HG02678 (cell line): ENCODE measurements around the gene UBE2Z.
"Not testable (repeated sequence)": the region's sequence is repeated elsewhere in the genome, so short reads cannot be mapped to it uniquely, and the experiment has no call there.

Source experiments
- ATAC-seq: cut with Tn5 transposase; IDR thresholded peaks from one replicate; pipeline ENCODE4 v1.9.1; 2021; ENCODE audit warnings: mild to moderate bottlenecking, moderate library complexity; ENCODE audit not compliant: unreplicated experiment

Gene UBE2Z

DNA sequence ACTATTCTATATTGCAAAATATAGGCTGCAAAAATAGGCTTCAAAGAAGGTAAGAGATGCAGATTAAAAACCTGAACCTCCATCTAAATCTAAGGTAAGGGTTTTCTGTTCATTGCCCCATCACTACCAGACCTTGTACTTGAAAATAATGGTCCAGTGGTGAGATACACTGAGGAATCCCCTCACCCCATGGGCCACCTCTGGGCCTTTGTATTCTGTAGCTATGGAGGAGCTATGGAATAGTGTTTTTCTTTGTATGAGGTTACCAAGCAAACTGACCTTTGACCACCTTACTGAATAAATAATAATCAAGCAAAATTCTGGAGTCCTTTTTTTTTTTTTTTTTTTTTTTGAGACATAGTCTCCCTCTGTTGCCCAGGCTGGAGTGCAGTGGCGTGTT lies 4.8 kb upstream of the UBE2Z start:
- ATAC-seq = no peak

DNA sequence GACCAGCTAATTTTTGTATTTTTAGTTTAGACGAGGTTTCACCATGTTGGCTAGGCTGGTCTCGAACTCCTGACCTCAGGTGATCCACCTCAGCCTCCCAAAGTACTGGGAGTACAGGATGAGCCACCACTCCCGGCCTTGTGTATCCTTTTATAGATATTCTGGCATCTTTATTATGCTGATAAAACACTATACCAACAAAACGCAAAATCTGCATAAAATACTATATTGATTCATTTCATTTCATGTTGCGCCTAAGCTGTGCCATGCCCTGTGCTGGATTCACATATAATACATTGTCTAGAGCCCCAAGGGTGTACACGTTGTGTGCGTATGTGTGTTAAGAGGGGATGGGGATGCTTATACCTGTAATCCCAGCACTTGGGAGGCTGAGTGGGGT lies 3.8 kb upstream of the UBE2Z start:
- no peak for ATAC-seq

DNA sequence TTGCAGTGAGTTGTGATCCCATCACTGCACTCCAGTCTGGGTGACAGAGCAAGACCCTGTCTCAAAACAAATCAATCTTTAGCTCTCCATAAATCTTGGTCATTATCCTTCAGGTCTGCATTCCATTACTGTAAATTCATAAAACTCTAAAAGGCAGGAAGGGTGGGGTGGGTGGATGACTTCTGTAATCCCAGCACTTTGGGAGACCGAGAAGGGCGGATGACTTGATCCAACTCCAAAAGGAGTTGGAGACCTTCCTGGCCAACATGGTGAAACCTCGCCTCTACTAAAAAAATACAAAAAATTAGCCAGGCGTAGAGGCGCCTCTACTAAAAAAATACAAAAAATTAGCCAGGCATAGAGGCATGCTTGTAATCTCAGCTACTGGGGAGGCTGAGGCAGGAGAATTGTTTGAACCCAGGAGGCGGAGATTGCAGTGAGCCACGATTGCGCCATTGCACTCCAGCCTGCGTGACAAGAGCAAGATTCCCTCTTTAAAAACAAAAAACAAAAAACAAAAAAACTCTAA lies 2.2 kb upstream of the UBE2Z start:
- no peak for ATAC-seq

DNA sequence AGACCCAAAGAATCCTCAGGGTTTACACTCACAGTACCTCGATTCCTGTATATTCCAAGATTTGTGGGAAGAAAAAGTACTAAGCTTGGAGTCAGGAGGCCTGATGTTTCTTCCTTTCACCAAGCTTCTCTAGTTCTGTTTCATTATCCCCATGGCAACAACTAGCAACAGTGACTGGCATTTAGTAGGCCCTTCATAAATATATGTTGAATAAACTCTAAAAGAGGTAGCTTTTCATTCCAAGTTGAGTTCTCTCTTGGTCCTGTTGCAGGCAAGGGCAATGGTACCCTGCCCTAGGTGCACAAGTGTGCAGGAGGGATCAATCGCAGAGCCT lies 527 bp upstream of the UBE2Z start:
- ATAC-seq = no peak

DNA sequence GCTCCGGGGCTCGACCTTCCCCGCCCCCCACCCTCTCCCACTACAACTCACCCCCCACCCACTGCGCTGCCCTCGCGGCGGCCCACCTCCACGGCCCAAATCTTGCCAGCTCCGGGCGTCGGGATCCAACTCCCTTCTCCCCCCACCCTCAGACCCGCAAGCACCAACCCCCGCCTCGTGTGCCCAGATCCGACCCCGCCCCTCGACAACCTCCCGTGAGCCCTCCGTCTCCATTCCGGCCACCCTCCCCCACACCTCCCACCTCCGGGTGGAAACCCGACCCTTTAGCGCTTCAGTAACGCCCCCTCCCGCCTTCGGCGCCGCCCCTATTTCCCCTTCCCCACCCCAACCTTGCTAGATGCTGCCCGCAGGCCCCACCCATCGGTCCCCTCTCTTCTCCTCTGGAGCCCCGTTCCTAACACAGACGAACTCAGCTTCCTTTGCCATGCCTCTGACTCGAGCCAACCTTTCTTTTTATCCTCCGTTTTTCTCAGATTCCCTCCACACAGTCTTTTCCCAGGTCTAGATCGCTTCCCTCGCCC lies 717 bp downstream of the UBE2Z start:
- ATAC-seq = peak; percentile 38

DNA sequence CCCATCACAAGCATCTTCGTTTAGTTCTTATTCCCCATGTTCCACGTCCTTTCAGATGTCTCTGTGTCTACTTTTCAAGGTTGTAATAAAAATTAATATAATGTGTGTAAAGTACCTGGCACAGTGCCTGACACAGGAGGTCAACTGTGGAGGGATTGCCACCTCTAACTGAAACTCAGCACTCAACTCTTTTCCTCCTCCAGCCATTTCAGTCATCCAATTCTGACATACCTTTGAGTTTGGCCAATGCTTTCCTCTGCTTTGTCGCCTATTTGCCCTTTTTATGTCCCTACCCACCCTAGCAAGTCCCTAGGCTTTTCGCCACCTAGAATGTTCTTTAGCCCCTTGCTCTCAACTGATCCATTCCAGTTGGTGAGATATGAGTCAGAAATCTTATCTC lies 1.6 kb downstream of the UBE2Z start:
- ATAC-seq = no peak

DNA sequence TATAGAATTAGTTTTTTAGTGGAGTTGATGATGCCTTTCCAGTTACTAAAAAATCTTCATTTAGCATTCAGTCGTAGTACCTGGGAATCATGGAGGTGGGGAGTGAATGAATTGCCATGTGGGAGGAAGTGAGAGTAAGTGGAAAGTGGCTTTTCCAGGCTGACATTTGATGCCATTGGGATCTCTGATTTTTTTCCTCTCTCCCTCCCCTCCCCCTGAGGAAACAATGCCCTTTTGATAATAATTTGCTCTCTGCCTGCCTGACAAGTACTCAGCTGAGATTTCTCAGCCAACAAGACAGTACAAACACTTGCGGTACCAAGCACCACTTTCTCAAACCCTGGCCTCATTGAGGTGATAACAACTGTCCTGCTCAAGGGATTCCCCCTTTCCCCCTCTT lies 2.2 kb downstream of the UBE2Z start:
- no peak for ATAC-seq

DNA sequence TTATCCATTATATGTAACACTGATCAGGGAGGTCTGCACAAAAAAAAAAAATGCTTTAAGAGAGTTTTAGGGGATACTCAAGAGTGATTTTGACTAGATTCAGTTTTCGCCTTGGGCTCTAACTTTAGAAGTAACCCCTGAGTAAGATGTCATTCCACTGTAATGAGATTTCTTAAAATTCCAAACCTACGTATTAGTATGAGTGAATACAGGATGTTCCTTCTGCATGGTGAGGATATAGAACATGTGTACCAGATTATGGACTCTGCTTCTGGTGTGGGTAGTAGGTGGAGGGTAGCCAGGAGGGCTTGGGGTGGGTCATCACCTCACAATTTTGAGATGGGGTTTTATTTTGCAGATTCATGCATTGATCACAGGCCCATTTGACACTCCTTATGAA lies 4.3 kb downstream of the UBE2Z start:
- no peak for ATAC-seq

DNA sequence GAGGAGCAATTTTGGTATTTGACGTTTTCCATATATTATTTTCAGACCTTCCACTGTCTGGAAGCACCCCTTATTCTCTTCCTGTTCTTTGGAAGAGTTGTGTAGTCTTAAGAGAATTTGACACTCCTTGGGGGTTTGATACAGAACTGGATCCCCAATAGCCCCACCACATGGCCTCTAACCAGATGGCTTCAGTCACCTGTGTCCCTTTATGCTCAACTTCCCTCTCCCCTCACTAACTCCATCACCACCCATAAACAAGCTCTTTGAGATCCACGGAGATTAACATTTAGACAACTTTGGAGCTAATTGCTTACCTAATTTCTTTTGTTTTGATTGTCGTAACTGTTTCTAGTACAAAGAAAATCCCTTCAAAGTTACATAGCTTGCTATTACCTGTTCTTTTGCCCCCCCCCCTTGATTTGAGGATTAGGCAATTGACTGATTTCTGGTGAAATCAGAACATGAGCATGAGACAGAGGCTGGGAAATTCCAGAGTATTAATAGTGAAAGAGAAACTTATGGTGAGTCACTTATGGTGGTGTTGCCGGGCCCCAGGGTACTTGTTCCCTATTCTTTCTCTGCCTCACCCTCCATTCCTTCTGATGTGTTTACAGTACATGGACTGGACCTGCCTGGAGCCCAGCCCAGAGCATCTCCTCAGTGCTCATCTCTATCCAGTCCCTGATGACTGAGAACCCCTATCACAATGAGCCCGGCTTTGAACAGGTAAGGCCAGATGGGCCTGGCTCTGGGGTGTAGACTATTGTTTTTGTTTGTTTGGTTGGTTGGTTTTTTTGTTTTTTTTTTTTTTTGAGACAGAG lies 7.5 kb downstream of the UBE2Z start:
- ATAC-seq = peak; percentile 72

DNA sequence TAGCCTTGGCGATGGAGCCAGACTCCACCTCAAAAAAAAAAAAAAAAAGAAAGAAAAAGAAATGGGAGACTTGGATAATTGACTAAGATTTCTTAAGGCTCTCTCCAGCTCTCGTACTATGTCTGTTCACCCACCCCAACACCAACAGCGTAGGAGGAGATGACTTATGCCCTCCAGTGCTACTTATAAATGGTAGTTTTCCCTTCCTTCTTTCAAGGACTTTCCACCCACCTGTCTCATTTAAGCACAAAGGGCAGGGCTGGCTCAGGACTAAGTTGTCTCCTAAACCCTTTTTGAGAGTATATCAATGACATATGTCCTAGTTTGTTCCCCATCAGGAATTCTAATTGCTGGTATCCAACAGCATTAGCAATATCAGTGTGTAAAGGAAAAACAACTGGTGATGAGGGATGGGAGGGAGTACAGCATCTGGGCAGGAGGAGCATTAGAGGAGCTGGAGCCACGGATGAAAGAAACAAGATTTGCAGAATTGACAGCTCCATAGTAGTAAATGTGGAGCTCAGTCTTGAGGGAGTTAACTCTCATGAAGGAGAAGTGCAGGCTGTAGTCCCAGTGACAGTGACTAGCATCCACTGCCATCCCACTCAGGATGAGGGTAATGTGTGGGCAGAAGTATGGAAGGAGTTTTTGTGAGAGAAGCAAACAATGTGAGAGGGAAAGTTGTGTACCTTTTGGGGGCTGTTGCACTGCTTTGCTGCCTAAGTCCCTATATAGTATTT lies 17.2 kb downstream of the UBE2Z start:
- no peak for ATAC-seq

DNA sequence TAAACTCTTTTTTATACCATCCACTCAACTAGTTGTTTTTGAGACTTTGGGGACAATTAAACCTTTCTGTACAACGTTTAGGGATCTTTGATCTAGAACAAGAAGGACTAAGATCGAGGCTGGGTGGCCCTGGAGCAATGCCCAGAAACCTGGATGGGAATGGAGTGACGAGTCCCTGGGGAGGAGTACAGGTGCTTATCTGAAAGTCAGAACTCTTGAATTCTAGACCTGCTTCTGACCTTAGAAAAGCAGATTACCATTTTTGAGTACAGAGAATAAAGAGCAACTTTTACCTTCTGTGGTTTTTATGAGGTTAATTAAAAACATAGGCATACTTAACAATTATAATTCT lies 17.8 kb downstream of the UBE2Z start:
- ATAC-seq = no peak

DNA sequence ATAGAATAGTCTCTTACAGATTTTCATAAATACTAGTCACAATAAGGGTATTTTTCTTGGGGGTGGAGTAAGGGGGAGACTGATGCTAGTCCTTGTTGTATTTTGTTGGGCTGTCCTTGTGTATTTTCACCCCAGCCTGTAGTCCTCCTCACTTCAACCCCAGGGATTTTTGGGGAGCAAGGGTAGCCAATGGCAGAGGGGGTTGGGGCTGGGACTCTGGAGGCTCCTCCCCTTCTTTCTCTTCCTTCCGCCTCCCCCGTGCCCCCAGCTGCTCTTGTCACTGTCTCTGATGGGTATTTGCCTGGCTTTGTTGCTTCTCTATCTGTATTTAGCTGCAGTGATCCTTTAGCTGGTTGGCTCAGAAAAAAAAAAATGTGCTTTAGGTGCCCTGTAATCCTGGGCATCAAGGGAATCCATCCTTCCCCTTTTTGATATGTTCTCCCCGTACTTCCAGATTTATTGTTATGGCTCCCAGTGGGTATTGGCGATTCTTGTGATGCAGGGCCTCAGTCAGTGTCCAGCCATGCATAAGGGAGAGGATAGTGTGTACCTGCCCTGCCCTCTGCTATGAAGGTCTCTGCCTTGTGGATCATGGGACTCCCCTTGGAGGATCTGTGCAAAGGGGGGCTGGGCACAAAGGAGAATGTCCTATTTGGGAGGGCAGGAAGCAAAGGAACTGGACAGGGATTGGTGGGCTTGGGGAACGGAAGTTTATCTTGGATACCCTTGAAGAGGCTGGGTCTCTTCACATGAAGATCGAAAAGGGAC lies 20.0 kb downstream of the UBE2Z start:
- ATAC-seq = no peak

DNA sequence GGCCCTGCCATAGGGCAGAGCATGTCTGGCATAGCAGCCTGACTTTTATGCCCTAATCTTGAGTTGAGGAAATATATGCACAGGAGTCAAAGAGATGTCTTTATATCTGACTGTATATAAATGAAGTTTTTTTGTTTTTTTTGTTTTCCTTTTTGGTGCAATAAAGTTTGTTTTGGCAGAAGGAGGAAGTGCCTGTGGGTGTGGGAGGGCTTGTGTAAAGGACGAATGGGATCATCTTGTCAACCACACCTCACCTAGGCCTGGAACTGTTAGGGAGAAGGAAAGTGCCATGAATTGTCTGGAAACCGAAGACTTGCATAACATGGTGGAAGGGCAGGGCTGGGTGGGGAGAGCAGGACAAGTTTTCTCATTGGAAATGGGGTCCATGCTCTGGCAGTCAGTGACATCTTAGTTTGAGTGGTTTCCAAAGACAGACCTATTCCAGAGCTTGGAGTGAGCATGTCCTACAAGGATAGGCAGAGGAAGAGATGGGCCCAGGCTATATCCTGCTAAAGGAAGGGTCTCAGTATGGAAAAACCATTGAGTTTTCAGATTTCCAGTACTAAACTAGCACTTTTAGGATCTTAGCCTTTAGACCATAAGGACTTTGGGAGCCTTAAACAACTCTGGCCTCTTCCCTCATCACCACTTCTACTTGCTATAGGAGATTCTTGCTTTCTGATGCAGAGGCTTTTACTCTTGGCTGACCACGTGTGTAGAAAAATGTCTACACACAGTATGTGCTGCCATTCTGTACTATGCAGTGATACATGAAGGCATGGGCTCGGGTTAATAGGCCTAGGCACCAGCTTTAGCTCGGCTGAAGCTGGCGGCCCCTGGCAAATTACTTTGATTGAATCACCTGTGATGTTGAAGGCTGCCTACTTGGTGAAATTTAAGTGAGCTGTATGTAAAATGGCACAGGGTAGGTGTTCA lies 20.9 kb downstream of the UBE2Z start:
- ATAC-seq = no peak

DNA sequence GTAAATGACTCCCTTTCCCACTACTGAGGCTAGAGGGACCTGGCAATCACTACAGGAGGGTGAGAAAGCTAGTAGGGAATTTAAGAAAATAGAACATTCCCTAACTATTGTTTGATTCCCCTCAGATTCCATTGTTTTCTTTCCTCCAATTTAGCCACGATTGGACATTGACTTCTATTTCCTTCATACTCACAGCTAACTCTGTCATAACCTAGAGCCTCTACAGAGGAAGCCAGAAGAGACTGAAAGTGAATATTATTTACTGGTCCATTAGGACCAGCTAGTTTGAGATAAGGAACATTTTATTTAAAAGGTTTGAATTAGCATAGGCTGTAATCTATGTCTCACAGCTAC lies 21.6 kb downstream of the UBE2Z start:
- ATAC-seq = no peak

DNA sequence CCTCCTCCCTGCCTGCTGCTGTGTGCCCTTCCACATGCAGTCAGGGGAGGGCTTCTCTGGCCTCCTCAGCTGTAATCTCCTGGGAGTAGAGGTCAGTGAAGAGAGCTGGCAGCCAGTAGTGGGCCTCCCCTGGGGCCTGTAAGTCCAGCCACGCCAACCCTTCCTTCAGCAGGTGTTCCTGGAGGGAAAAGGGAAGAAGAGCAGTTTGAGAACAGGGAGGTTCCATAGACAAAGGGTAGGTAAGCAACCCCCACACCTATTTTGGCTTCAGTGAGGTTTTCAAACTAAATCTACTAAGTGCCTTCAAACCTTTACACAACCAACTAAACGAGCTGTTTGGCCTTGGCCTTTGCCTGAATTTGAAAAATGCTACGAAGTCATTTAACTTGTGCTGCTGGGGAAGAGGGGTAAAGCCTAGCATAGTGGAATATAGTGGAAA lies 22.2 kb downstream of the UBE2Z start:
- no peak for ATAC-seq

DNA sequence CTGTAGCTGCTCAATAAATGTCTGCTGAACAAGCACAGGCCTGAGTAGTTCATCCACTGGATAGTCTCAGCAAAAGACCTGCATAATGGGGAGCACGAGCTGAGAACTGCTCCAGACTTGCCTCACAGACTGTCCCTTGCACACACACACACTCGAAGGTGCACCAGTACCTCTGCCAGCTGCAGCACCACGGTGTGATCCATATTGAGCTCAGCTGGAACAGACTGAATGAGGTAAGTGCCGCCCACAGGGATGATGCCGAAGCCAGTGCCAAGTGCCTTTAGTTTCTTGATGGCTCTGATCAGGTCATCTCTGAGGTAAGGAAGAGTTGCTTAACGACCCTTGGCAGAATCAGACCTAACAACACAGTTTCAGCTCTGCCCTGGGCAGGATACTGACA lies 24.8 kb downstream of the UBE2Z start:
- ATAC-seq = no peak

DNA sequence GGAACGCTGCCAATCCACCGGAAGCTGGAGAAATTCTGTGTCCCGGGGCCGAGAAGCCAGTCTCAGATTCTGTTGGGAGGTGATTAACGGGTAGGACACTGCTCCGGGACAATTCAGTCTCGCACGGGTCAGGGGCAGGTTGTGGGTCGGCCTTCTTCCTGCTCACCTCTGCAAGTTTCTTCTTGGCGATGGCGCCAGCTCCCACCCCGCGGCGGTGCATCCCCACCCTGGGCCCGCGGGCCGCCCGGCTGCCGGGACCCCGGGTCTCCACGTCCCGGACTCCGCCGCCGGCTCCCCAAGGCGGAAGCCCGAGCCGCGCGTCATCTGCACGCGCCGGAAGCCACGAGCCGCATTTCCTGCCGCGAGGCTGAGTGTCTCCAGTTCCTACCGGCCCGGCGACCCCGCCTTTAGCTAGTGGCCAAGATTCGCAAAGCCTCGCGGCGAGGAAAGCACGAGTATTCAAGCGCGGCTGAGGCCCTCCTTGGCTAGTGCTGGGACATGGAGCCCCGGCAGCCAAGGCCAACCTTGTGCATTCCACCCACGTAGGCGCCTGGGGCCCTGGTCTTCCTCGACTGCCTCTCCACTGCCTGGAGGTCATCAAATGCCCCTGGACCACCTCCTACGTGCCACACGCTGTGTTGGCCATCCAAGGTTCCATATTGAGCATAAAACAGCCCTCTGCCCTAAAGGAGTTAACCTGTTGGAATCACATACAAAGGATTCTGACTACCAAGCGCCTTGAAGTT lies 36.5 kb downstream of the UBE2Z start, which contains the start of gene SNF8:
Gene SNF8, minus strand, starts transcription at position 328 of the 746 bp plus-strand sequence. Its CDS starts 108 bp downstream, at position 220.
- ATAC-seq = peak; percentile 95

DNA sequence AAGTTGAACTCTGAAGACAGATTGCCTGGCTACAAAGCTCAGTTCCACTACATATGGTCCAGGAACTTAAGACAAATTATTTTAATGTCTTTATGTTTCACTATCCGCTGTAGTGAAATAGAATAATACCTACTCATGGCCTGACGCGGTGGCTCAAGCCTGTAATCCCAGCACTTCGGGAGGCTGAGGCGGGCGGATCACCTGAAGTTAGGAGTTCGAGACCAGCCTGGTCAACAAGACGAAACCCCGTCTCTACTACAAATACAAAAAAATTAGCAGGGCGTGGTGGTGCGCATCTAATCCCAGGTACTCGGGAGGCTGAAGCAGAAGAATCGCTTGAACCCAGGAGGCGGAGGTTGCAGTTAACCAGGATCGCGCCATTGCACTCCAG lies 37.0 kb downstream of the UBE2Z start:
- not testable (repeated sequence) for ATAC-seq

DNA sequence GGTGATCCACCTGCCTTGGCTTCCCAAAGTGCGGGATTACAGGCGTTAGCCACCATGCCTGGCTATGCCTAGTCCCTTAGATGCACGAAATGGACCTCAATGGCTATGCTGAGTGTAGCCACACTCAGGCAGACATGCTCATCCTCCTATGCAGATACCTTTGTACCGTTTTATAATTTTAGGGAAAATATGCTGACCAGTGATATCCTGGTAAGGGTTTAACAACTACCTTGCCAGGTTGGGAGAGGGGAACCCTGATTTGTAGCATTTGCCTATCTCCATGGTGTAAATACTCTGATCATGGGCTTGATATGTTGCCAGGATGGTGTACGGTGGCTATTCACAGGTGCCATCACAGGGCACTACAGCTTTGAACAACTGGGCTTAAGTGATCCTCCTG lies 43.4 kb downstream of the UBE2Z start:
- no peak for ATAC-seq

DNA sequence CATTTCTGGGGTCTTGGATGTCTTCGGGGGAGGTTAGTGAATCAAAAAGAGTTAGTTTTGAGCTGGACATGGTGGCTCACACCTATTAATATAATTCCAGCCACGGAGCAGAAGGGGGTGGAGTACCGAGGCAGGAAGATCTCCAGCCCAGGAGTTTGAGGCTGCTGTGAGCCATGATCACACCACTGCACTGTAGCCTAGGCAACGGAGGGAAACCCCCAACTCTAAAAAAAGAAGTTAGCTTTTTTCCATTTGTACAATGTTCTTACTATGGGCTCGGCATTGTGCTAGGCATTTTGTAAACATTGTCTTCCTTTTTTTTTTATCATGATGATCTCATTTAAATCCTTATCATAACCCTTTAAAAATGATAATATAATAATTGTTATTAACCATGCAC lies 44.7 kb downstream of the UBE2Z start:
- ATAC-seq = no peak
